Activated naive CD4-positive, alpha-beta T cell treated with Interleukin-2 at 50 U/mL for 16 hours (primary cell): ENCODE results near the gene DIS3L2.
A peak's percentile ranks its signal among the peaks of the same experiment; 100 is the strongest.
"Not testable (repeated sequence)": the region's sequence is repeated elsewhere in the genome, so short reads cannot be mapped to it uniquely, and the experiment has no call there.

Source experiments
- DNase-seq: peaks from one replicate; pipeline ENCODE4 v3.0.0-alpha.2; 2020

Gene DIS3L2

GRCh38 chr2:232327105-232328031, 365.9 kb downstream of the DIS3L2 start:
- peak; percentile 83 for DNase-seq

- DNase-seq: no peak
Observed at GRCh38 chr2:232328032-232328422, 366.5 kb downstream of the DIS3L2 start.

- no peak for DNase-seq
Observed at GRCh38 chr2:232328516-232329460, 367.3 kb downstream of the DIS3L2 start.

GRCh38 chr2:232329716-232330067, 368.2 kb downstream of the DIS3L2 start:
- no peak for DNase-seq

- DNase-seq: no peak
Observed at GRCh38 chr2:232330068-232330999, 368.8 kb downstream of the DIS3L2 start.

- not testable (repeated sequence) for DNase-seq
Observed at GRCh38 chr2:232331061-232331460, 369.5 kb downstream of the DIS3L2 start.

GRCh38 chr2:232331641-232332040, 370.1 kb downstream of the DIS3L2 start:
- DNase-seq: not testable (repeated sequence)

GRCh38 chr2:232332244-232332939, 370.9 kb downstream of the DIS3L2 start:
- not testable (repeated sequence) for DNase-seq

- DNase-seq: no peak
Observed at GRCh38 chr2:232332940-232333259, 371.4 kb downstream of the DIS3L2 start.

GRCh38 chr2:232333361-232334135, 372.0 kb downstream of the DIS3L2 start:
- no peak for DNase-seq

- not testable (repeated sequence) for DNase-seq
Observed at GRCh38 chr2:232334136-232334884, 372.8 kb downstream of the DIS3L2 start.

- DNase-seq: not testable (repeated sequence)
Observed at GRCh38 chr2:232334885-232335205, 373.3 kb downstream of the DIS3L2 start.

GRCh38 chr2:232335206-232335858, 373.8 kb downstream of the DIS3L2 start:
- DNase-seq: not testable (repeated sequence)

- DNase-seq: no peak
Observed at GRCh38 chr2:232335859-232336215, 374.3 kb downstream of the DIS3L2 start.

- no peak for DNase-seq
Observed at GRCh38 chr2:232336241-232336736, 374.8 kb downstream of the DIS3L2 start.

- DNase-seq: no peak
Observed at GRCh38 chr2:232336981-232337720, 375.6 kb downstream of the DIS3L2 start.

- DNase-seq: not testable (repeated sequence)
Observed at GRCh38 chr2:232338094-232338758, 376.7 kb downstream of the DIS3L2 start.

GRCh38 chr2:232338759-232339106, 377.2 kb downstream of the DIS3L2 start:
- no peak for DNase-seq
